Measurements from ENCODE around the gene PTPRT. TPM values are rescaled to one million over a fixed set of nuclear protein-coding genes. Genes with fewer than 3 reads are reported as not detected.

The PTPRT gene
- total and polyA plus RNA-seq, 2 of the 4 experiments (the other 2 are of a cell fraction): not detected

GRCh38 chr20:42373049-42373448 is 816.7 kb downstream of the PTPRT start:
- Histone ChIP-seq H4K8ac (ENCODE audit: low read depth in 2 of 2, low read length in 2 of 2) (no peak overlapping the region), H2AK5ac (ENCODE audit: low read depth, low read length) (no peak overlapping the region), H2BK20ac (ENCODE audit: low read depth, low read length) (no peak overlapping the region), H2BK15ac (ENCODE audit: low read depth, low read length) (no peak overlapping the region), H2AFZ (replicated peaks; ENCODE audit: low read length, poor library complexity) (no peak overlapping the region), H3K4ac (ENCODE audit: low read depth, low read length) (no peak overlapping the region), H4K91ac (ENCODE audit: insufficient read depth, low read depth, low read length) (no peak overlapping the region), H3K9ac (ENCODE audit: low read depth, low read length) (no peak overlapping the region), H3K9me3 (ENCODE audit: control insufficient read depth, insufficient read depth, low read length) (peaks cover 23% of the 10 kb centered on the region), H3K27ac (ENCODE audit: insufficient read depth, low read length) (no peak overlapping the region), H3K18ac (ENCODE audit: low read depth, low read length) (no peak overlapping the region), H3K79me1 (ENCODE audit: low read depth in 1 of 2, low read length in 2 of 2) (no peaks in the 10 kb centered on the region), H3K9me1 (ENCODE audit: insufficient read depth, low read length) (no peaks in the 10 kb centered on the region), H4K20me1 (ENCODE audit: insufficient read depth, low read length) (no peaks in the 10 kb centered on the region), H3K23ac (ENCODE audit: low read depth, low read length) (no peak overlapping the region), H3K56ac (ENCODE audit: extremely low read depth, insufficient read depth, low read length) (no peak overlapping the region), H3K14ac (replicated peaks; ENCODE audit: low read depth, low read length) (no peak overlapping the region), H2AK9ac (replicated peaks; ENCODE audit: low read depth, low read length, poor library complexity) (no peak overlapping the region), H3K4me1 (ENCODE audit: control insufficient read depth, insufficient read depth, low read length) (no peaks in the 10 kb centered on the region), H3K36me3 (ENCODE audit: control insufficient read depth, insufficient read depth, low read length) (no peaks in the 10 kb centered on the region), H4K5ac (ENCODE audit: low read depth, low read length) (no peak overlapping the region), H3K4me3 (ENCODE audit: insufficient read depth, low read depth, low read length) (no peak overlapping the region), H3K4me2 (ENCODE audit: low read depth, low read length) (no peak overlapping the region), H2BK5ac (ENCODE audit: low read depth, low read length, poor library complexity, severe bottlenecking) (no peak overlapping the region), H3K27me3 (ENCODE audit: control insufficient read depth, insufficient read depth, low read length) (no peaks in the 10 kb centered on the region), H2BK120ac (ENCODE audit: low read depth, low read length) (no peak overlapping the region)
- intact Hi-C loops (cut with micrococcal nuclease): no loop called here
- POLR2A ChIA-PET (ENCODE audit: unreplicated experiment): no interaction called here
- ATAC-seq (ENCODE audit: low read depth) (no peak), DNase-seq (no peak)
- CTCF ChIA-PET: no interaction called here
- in situ Hi-C loops (cut with MboI; ENCODE audit: low sequenced_read_pairs): no loop called here
- no CpG with 5 or more reads among the region's 2 CpGs for WGBS, 2 experiments (ENCODE audit: extremely low coverage in 2 of 2, insufficient read length in 1 of 2)
- no peak for TF ChIP-seq CEBPB (IDR thresholded peaks at IDR 0.05; ENCODE audit: low read depth, low read length)
- no peak for TF ChIP-seq POLR2A (IDR thresholded peaks at IDR 0.05; ENCODE audit: low read depth, low read length)
- TF ChIP-seq SMC3 (IDR thresholded peaks at IDR 0.05; ENCODE audit: low read depth, low read length): no peak
- no peak for TF ChIP-seq RAD21 (IDR thresholded peaks at IDR 0.05; ENCODE audit: low read length)
- TF ChIP-seq MAZ (IDR thresholded peaks at IDR 0.05; ENCODE audit: borderline replicate concordance, low read depth, low read length): no peak
- no peak for TF ChIP-seq CHD1 (IDR thresholded peaks at IDR 0.05; ENCODE audit: low read depth, low read length)
- TF ChIP-seq RCOR1 (IDR thresholded peaks at IDR 0.05; ENCODE audit: insufficient replicate concordance, low read length): no peak
- no peak for TF ChIP-seq RFX5 (IDR thresholded peaks at IDR 0.05; ENCODE audit: low read depth, low read length)
- no peak for TF ChIP-seq CTCF (conservative IDR thresholded peaks at IDR 0.05; ENCODE audit: low read depth, low read length)
- no peak for TF ChIP-seq MXI1 (IDR thresholded peaks at IDR 0.05; ENCODE audit: borderline replicate concordance, low read depth, low read length)
- no peak for TF ChIP-seq BHLHE40 (IDR thresholded peaks at IDR 0.05; ENCODE audit: low read depth, low read length)
- TF ChIP-seq FOS (IDR thresholded peaks at IDR 0.05; ENCODE audit: low read depth, low read length): no peak
- TF ChIP-seq USF2 (IDR thresholded peaks at IDR 0.05; ENCODE audit: low read depth, low read length): no peak
- no peak for TF ChIP-seq MAFK (IDR thresholded peaks at IDR 0.05; ENCODE audit: low read depth, low read length)
- BruUV-seq (replicated peaks): no TSS peak
- dilution Hi-C loops (cut with HindIII; ENCODE audit: low sequenced_read_pairs, unreplicated experiment): no loop called here

Data from IMR-90 (cell line).